NCI-H446 (cell line): ENCODE measurements around the gene BTBD7.

ENCODE experiments used
- DNase-seq, 2 experiments: peaks; one replicate each; lab custom pipeline; 2025; lab: John Stamatoyannopoulos, UW

Gene BTBD7

DNA sequence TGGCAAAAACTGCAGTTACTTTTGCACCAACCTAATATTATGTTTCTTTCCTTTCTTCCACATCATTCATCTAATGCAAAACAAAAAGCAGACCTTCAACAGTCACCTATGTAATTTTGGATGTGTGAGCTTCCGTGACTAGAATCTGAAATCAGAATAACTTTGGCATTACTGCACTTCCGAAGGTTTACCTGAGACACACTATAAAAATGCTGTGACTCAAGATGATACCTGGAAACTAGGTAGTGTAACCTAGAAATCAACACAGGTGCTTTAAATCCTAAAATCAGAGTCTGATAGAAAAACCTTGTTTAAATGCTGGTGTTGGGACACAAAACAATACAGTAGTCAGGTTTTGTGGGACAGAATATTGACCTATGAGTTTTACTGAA, 2.2 kb downstream of the BTBD7 start:
- no peak for DNase-seq

DNA sequence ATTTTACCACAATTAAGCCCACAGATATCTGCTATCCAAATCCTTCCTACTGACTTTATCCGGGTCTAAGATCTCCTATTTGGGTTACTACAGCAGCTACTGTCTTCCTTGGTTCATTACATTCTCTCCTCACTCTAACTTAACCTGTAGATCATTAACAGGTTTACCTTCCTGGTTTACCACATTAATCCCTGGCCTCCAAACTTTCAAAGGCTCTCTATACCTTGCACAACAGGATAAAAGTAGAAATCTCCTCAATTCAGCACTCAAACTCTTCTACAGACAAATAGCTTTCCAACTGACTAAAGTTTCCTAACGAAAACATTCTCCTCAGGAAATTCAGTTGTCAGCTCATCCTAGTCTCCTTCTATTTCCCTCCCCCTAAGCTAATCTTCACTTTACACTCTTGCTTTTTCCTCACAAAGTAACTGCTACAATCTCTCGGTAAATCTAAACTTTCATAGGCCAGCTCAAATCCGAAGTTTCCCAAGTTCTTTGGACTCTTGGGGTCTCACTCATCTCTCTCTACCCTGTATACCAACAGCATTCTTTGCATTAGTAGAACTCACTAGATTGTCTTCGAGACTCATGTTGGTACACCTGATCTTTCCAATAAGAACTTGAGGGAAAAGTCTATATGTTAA, 2.7 kb downstream of the BTBD7 start:
- DNase-seq, result no peak

DNA sequence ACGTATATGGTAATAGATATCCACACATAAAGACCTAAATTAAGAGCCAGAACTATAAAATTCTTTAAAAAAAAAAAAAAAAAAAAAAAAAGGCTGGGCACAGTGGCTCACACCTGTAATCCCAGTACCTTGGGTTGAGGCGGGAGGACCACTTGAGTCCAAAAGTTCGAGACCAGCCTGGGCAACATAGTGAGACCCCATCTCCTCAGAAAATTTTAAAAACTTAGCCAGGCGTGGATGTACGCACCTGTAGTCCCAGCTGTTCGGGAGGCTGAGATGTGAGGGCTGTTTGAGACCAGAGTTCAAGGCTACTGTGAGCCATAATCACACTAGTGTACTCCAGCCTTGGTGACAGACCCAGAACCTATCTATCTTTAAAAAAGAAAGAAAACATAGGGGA, 4.3 kb downstream of the BTBD7 start:
- no peak for DNase-seq

DNA sequence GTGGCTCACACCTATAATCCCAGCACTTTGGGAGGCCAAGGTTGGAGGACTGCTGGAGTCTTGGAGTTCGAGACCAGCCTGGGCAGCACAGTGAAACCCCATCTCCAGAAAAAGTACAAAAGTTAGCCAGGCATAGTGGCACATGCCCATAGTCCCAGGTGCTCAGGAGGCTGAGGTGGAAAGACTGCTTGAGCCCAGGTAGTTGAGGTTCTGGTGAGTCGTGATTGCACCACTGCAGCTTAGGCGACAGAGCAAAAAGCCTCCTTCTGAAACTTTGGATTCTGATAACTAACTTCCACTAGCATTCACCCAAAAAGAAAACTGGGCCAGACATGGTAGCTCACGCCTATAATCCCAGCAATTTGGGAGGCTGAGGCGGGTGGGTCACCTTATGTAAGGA, 6.6 kb downstream of the BTBD7 start:
- DNase-seq, result no peak

DNA sequence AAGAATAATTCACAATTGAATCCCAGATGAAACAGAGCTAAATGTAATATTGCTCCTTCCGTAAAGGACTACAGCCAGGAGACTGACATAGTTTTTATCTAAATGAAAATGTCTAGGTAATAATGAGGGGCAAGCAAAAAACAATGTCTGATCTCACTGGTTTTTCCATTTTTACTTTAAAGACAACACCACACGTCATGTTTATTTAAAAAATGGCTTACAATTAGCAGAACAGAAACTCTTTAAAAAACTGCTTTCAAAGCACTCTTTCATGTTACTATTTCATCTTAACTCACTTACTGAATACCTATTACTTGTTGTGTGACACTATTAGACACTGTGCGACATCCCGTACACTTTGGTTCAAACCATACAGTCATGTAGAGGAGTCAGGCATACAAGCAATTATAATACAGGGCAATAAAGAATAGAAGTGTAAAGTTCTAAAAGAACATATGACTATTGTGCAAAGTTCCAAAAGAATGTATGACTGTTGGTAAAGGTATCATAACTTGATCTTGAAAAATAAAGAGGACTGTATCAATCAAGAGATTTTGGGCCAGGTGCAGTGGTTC, 9.1 kb downstream of the BTBD7 start:
- no peak for DNase-seq

DNA sequence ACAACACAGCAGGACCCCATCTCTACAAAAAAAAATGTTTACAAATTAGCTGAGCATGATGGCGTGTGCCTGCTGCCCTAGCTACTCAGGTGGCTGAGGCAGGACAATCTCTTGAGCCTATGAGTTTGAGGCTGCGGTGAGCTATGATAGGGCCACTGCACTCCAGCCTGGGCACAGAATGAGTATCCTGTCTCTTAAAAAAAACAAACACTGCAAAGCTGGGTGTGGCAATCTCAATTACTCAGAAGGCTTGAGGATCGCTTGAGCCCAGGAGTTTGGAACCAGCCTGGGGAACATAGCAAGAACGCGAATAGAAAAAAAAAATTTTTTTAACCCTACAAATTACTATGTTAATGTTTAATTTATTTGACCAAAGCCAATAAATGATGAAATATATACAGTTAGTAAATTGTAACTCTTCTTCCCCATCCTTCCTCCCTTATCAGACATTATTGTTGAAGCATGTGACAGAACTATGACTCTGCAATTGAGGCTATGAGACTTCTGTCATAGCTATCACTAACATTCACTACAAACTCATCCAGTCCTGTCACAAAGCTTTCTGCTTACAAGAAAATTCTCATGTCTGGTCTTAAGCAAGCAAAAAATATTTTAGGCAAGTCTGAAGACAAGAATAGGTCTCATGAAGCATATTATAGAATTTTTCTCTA, 9.8 kb downstream of the BTBD7 start:
- DNase-seq, result no peak

DNA sequence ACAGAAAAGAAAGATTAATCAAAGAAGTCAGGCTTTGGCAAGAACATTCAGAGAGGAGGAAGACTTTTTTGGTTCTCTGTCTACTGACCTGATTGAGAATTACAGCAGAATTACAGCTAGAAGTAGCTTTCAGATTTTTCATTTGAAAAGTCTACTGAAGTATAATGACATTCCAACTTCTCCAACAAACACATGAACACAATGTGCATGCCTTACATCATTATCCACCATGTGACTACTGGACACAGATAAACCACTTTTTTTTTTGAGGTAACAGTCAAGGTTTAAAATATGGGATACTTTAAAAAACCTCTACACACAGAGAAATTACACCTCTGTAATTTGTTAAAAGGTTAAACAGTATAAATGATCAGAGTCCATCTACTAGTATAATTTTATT, 12.3 kb downstream of the BTBD7 start:
- DNase-seq, result no peak

DNA sequence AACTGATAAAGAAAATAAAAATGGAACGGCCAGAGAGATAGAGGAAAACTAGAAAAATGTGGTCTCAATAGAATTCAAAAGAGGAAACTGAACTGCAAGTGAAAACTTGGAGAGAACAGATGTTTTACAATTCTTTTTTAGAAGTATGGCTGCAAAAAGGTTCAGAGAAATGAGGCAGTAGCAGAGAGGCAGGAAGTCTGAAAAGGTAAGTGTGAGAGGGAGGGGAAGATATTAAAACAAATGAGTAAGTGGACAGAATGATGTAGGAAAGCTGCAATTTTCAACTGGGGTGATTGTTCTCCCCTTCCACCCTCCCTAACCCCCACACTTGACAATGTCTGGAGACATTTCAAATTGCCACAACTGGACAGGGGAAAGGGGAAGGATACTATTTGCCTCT, 12.9 kb downstream of the BTBD7 start:
- DNase-seq, result no peak

DNA sequence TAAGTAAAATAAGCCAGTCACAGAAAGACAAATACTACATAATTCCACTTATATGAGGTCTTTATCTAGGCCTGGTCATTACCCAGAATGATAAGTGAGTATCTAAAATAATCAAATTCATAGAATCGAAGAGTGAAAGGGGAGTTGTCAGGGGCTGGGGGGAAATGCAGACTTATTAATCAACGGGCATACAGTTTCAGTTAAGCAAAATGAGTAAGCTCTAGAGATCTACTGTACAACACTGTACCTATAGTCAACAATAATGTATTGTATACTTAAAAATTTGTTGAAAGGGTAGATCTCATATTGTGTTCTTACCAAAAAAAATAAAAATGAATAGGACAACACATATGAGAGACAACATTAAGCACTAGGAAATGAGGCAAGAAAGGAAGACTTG, 13.3 kb downstream of the BTBD7 start:
- DNase-seq, result no peak

DNA sequence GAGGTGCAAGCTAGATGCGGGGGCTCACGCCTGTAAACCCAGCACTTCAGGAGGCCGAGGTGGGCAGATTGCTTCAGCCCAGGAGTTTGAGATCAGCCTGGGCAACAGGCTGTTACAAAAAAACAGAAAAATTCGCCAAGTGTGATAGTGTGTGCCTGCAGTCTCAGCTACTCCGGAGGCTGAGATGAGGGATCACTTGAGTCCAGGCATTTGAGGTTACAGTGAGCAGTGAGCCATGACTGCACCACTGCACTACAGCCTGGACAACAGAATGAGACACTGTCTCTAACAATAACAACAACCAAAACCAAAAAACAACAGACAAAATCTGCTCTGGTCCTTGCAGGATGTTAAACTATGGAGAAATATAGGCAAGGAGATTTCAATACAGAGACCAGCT, 13.9 kb downstream of the BTBD7 start:
- no peak for DNase-seq

DNA sequence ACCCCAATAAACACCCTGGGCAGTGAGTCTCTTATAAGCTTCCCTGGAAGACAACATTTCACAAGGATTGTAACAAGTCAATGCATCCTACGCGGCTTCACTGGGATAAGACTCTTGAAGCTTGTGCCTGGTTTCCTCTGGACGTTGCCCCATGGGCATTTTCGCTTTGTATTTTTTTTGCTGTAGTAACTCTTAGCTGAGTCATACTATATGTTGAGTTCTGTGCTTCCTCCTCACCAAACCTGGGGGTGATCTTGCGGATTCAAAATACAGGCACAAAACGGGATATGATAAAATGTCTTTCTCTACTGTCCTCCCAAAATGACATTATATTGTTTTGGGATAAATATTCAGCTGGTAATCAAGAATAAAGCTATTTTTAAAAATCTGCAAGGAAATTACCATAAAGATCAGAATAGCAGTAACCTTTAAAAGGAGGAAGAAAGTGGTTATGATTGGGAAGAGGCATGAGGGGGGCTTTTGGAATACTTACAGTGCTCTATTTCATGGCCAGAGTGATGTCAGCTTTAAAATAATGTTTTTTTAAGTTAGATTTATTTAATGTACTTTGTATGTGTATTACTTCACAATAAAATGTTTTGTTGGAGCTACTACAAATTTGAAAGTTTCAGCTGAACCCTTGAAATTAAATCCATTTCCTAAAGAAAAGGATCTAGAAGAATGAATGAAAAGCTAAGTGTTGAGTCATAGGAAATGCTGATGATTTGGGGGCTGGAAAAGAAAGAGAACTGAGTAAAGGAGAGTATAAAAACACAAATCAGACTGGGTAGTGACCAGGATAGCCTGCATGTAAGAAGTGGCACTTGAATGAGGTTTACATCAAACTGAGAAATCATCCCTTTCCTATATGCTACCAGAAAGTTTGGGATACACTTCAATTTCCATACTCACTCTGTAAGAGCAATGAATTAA, 14.7 kb downstream of the BTBD7 start:
- no peak for DNase-seq

DNA sequence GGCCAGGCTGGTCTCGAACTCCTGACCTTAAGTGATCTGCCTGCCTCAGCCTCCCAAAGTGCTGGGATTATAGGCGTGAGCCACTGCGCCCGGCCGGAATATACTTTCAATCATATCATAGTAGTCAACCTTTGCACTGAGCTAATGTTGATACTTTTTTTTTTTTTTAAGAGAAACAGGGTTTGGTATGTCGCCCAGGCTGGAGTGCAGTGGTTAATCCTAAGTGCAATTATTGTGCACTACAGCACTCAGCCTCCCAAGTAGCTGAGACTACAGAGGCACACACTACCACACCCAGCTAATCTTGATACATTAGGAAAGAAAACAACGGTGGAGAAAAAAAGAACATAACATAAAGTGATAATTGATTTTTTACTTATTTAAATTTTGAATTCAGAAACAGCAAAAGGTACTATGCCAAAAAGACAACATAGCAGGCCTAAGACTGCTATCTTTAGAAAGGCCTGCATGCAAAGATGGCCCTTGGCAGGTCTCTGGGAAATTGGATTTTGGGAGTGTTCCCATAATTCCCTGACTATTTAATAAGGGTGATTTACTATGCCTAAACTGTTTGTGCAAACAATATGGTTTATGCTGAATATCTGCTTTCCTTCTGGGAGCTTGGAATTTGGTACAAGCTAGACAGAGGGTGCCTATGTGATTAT, 15.5 kb downstream of the BTBD7 start:
- no peak for DNase-seq

DNA sequence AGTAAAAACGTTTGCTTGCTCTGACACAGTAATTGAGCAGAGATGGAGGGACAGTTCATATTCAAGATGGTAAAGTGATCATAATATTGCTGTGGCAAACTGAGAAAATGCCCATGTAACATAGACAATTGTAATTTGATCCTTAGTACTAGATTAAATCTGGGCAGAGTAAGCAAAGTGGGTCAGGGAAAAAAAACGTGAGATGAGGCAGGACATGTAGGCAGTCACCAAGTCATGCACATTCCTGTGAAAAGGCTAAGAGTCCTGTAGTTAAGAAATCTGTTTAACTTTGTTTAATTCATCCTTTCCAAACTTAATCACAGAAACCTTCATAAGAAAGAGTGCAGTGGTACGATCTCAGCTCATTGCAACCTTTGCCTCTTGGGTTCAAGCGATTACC, 16.1 kb downstream of the BTBD7 start:
- no peak for DNase-seq

DNA sequence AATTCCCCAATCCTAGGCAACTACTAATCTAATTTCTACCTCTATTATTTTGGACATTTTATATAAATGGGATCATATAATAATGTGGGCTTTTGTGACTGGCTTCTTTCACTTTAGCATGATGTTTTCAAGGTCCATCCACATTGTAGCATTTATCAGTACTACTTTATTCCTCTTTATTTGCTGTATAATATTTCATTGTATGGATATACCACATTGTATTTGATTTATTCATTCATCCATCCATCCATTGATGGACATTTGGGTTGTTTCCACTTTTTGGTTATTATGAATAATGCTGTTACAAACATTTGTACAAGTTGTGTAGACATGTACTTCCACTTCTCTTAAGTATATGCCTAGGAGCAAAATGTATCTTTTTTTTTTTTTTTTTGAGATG, 17.3 kb downstream of the BTBD7 start:
- DNase-seq, result no peak

DNA sequence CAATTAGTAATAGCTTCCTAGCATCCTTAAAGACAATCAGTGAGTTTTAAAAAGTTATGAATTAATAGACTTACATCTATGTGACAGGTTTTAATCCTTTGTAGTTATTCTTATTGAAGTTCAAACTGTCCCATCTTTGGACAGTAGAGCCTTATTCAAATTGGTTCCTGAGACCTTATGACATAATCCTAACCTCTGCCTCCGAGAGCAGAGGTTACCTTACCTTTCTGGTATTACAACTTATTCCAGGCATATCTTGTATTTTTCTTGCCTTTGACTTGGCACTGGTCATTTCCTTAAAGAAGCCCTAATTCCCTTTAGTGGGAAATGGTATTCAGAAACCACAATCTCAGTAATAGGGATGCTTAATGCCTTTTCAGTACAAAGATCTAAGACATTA, 21.8 kb downstream of the BTBD7 start:
- no peak for DNase-seq

DNA sequence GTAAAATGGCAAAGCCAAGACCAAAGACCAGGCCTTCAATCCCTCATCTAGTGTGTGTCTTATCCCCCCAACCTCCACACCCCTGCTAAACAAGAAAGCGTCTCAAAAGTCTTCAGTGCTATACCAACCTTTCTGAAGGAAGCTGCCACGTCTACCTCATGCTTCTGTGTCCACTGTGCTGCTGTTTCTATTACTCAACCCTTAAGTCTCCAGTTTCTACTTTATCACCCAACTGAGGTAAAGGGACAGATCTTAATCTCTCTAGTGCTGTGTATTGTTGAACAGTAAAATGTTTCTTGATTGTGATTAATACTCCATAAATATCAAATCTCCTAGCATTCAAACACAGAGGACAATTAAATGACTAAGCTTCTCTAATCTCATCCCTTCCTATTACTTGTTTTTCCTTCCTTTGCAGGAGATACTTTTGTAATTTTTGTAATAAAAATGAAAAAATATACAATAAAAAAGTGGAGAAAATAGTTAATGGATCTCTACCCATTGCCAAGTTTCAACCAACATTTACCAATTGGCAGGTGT, 23.3 kb downstream of the BTBD7 start:
- no peak for DNase-seq

DNA sequence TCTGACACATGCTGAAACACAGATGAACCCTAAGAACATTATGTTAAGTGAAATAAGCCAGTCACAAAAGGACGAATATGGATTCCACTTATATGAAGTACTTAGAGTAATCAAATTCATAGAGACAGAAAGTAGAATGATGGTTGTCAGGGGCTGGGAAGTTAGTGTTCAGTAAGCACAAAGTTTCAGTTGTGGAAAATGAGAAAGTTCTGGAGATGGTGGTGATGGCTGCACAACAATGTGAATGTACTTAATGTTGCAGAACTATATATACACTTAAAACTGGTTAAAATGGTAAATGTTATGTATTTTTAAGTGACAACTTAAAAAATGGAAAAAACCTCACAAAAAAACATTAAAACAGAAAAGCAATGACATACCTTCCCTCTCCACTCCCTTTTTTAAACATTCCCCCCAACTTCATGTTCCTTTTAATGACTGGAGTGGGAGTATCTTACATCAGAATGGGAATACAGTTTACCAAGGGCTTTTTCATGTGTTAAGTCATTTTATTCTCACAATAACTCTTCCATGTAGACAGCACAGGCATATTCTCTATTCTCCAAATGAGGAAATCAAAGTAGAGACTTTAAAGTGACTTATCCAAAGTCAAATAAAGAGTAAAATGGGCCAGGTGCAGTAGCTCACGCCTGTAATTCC, 24.0 kb downstream of the BTBD7 start:
- DNase-seq, result no peak

DNA sequence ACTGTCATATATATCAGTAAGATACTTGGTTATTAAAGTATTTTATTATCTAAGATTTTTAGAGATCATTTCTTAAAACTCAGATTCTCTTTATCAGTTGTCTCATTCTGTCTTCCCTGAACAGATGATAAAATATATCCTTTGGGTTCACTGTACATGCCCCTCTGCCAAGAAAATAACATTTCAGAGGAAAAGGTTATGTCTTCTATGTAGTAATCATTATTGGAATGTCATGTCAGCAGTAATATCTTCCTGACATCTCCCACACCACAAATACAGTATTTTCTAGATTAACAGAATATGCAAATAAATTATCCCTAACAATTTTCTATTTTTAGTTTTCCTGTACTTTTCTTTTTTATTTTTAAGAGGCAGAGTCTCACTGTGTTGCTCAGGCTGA, 26.0 kb downstream of the BTBD7 start:
- DNase-seq, result no peak

DNA sequence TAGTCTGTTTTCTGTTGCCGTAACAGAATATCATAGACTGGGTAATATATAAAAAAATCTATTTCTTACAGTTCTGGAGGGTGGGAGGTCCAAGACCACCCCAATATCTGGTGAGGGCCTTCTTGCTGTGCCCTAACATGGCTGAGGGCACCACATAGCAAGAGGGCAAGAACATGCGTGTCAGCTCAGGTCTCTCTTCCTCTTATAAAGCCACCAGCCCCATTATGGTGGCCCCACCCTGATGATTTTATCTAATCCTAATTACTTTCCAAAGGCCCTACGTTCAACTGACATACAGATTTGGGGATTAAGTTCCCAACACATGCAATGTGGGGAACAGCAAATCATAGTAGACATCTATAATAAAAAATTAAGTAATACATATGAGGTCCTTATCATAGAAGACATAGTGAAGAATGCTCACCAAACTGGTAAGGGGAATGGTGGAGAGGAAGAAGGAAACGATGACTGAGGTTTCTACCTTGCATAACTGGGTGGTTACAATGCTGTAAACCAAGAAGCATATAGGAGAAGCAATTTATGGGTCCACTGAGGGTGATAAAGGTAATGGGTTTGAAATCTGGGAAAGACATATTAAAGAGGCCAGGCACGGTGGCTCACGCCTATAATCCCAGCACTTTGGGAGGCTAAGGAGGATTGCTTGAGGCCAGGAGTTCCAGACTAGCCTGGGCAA, 27.0 kb downstream of the BTBD7 start:
- no peak for DNase-seq

DNA sequence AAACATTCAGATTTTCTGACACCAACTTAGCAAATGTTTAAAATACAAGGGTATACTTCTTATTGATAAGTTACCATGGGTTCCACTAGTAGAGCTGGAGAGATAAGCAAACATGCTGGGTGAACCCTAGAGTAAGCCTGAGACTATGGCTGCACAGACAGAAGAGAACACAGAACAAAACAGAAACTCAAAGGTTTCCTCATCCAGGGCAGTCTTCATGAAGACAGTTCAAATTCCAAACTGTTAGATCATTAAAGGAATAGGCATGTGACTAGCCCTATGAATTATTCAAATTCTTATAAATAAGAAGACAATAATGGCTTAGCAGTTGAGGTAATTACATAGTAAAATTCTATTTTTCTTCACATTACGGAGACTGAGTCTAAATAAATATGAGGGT, 28.1 kb downstream of the BTBD7 start:
- no peak for DNase-seq

DNA sequence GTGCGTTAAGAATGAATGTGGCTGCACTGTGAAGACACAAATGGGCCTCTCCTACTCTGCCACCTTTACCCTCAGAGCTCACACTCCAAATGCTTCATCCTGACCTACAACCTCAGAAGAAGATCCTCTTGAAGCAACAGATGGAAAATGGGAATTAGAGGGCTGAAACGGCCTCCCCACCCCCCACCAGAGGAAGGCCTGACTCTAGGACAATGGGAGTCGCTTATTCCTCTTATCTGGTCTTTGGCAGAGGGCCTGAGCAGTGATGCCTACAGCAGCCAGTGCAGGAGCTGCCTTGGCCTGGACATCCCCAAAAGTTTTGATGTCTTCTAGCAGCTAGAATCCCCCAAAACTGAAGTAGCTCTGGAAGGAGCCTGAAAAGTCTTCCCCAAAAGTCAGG, 29.2 kb downstream of the BTBD7 start:
- no peak for DNase-seq
